ENCODE results near the gene FLNB.

DNA sequence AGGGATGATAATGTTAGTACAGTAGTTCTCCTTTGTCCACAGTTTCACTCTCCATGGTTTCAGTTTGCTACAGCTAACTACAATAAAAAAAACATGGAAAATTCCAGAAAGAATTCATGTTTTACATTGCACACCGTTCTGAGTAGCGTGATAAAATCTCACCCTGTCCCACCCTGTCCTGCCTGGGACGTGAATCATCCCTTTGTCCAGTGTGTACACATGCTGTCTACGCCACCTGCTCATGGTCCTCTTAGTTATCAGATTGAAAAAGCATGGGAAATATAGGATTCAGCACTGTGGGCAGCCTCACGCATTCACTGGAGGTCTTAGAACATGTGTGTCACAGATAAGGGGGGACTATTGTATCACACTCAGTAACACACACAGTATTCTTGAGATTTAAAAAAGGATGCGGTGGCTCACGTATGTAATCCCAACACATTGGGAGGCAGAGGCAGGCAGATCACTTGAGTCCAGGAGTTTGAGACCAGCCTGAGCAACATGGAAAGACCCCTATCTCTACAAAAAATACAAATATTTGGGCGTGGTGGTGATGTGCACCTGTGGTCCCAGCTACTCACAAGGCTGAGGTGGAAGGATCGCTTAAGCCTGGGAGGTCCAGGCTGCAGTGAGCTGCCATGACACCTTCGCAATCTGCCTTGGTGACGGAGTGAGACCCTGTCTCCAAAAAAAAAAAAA lies 8.7 kb upstream of the FLNB start:
- TF ChIP-seq ZNF416 (CRISPR knock-in tag; IDR thresholded peaks at IDR 0.05) = no peak
- TF ChIP-seq, protein P1, sequence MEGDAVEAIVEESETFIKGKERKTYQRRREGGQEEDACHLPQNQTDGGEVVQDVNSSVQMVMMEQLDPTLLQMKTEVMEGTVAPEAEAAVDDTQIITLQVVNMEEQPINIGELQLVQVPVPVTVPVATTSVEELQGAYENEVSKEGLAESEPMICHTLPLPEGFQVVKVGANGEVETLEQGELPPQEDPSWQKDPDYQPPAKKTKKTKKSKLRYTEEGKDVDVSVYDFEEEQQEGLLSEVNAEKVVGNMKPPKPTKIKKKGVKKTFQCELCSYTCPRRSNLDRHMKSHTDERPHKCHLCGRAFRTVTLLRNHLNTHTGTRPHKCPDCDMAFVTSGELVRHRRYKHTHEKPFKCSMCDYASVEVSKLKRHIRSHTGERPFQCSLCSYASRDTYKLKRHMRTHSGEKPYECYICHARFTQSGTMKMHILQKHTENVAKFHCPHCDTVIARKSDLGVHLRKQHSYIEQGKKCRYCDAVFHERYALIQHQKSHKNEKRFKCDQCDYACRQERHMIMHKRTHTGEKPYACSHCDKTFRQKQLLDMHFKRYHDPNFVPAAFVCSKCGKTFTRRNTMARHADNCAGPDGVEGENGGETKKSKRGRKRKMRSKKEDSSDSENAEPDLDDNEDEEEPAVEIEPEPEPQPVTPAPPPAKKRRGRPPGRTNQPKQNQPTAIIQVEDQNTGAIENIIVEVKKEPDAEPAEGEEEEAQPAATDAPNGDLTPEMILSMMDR (IDR thresholded peaks at IDR 0.05) = no peak
- TF ChIP-seq, protein P2, sequence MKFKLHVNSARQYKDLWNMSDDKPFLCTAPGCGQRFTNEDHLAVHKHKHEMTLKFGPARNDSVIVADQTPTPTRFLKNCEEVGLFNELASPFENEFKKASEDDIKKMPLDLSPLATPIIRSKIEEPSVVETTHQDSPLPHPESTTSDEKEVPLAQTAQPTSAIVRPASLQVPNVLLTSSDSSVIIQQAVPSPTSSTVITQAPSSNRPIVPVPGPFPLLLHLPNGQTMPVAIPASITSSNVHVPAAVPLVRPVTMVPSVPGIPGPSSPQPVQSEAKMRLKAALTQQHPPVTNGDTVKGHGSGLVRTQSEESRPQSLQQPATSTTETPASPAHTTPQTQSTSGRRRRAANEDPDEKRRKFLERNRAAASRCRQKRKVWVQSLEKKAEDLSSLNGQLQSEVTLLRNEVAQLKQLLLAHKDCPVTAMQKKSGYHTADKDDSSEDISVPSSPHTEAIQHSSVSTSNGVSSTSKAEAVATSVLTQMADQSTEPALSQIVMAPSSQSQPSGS (CRISPR knock-in tag; IDR thresholded peaks at IDR 0.05; ENCODE audit: borderline replicate concordance, low read depth) = no peak
